Measurements from ENCODE around the gene RAB33B. TPM values are rescaled to one million over a fixed set of nuclear protein-coding genes. Genes with fewer than 3 reads are reported as not detected.

Gene RAB33B
- total RNA-seq, 4 donors from 2014 or later: 12.1 to 14.4 (median 14.1) TPM

DNA sequence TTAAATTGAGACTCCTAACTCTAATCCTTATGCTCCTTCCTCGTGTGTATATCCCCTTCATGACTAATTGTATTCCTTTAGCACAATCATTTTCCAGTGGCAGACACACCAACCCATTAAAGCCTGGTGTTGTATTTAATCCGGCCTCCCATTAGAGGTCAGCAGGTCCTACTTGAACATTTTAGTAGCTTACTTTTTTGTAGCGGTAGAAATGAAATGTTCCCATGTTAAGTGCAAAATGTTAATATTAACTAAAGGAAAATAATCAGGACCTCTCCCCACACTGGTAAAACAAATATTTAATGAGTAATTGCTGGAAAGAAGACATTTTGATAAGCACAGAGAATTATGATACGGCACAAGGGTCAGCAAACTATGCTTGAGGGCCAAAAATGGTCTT, 3.4 kb downstream of the RAB33B start:
- TF ChIP-seq, protein P1, sequence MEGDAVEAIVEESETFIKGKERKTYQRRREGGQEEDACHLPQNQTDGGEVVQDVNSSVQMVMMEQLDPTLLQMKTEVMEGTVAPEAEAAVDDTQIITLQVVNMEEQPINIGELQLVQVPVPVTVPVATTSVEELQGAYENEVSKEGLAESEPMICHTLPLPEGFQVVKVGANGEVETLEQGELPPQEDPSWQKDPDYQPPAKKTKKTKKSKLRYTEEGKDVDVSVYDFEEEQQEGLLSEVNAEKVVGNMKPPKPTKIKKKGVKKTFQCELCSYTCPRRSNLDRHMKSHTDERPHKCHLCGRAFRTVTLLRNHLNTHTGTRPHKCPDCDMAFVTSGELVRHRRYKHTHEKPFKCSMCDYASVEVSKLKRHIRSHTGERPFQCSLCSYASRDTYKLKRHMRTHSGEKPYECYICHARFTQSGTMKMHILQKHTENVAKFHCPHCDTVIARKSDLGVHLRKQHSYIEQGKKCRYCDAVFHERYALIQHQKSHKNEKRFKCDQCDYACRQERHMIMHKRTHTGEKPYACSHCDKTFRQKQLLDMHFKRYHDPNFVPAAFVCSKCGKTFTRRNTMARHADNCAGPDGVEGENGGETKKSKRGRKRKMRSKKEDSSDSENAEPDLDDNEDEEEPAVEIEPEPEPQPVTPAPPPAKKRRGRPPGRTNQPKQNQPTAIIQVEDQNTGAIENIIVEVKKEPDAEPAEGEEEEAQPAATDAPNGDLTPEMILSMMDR (IDR thresholded peaks at IDR 0.05; ENCODE audit: low read depth): no peak

DNA sequence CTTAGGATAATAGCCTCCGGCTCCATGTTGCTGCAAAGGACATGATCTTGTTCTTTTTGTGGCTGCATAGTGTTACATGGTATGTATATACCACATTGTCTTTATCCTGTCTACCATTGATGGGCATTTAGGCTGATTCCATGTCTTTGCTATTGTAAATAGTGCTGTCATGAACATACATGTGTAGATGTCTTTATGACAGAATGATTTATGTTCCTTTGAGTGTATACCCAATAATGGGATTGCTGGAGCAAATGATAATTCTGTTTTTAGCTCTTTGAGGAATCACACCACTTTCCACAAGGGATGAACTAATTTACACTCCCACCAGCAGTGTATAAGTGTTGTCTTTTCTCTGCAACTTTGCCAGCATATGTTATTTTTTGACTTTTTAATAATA, 4.6 kb downstream of the RAB33B start:
- TF ChIP-seq, protein P1 (IDR thresholded peaks at IDR 0.05; ENCODE audit: low read depth): no peak

DNA sequence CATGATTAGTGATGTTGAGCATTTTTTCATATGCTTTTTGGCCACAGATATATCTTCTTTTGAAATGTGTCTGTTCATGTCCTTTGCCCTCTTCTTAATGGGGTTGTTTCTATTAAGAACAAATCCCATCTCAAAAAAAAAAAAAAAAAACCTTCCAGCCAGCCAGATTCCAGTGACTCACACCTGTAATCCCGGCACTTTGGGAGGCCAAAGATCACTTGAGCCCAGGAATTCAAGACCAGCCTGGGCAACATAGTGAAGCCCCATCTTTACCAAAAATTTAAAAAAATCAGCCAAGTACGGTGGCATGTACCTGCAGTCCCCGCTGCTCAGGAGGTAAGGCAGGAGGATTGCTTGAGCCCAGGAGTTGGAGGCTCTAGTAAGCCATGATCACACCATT, 5.1 kb downstream of the RAB33B start:
- TF ChIP-seq, protein P1 (IDR thresholded peaks at IDR 0.05; ENCODE audit: low read depth): no peak

DNA sequence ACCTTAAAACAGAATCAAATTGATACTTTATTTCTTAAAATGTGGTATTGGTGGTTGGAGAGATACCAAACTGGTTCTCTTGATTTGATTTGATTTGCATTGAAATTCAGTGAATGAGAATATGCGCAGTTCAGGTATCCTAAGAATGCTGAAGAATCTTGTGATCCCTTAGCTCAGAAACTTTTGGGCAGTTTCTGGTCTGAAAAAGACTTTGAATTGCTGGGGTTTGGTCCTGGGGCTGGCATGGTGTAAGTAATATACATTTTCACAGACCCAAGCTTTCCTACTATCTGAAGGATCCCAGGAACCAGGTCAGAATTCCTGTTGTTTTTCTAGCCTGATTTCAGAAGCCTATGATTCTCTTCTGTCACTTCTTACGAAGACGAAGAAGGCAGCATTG, 6.6 kb downstream of the RAB33B start:
- TF ChIP-seq, protein P1 (IDR thresholded peaks at IDR 0.05; ENCODE audit: low read depth): no peak

DNA sequence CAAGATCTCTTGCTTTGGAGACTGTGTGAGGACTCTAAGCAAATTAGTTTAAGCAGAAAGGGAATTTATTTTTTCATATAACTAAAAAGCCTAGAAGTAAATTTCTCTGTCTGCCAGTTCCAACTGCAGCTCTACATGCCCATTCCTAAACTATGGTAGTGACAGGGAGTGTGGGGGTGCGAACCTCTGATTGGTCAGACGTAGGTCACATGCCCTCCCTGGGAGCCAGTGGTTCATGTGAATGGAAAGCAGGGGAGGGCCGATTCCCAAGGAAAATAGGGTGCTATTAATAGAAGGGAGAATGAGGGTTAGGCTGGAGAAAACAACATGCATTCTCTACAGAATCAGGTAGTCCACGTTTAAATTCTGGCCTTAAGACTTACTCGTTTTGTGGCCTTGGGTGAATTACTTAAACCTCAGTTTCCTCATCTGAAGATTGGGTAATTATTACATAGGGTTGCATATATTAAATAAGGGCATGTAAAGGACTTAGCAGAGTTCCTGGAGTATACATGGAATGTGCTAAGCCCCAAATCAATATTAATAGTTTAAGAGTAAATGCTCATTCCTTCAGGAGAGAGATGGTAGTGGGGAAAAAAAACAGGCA, 7.2 kb downstream of the RAB33B start:
- TF ChIP-seq, protein P1 (IDR thresholded peaks at IDR 0.05; ENCODE audit: low read depth): no peak

DNA sequence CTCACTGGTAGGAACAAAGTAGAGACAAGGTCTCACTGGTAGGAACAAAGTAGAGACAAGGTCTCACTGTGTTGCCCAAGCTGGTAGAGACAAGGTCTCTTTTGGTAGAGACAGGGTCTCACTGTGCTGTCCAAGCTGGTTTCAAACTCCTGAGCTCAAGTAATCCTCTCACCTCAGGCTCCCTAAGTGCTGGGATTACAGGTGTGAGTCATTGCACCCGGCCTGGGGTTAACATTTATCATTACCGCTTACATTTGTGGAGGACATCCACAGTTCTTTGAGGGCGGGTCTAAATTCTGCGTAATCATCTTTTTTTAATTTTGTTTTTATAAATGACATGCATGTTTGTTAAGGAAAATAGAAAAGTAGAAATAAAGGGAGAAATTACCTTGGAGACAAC, 12.0 kb downstream of the RAB33B start:
- TF ChIP-seq, protein P1 (IDR thresholded peaks at IDR 0.05; ENCODE audit: low read depth): no peak

DNA sequence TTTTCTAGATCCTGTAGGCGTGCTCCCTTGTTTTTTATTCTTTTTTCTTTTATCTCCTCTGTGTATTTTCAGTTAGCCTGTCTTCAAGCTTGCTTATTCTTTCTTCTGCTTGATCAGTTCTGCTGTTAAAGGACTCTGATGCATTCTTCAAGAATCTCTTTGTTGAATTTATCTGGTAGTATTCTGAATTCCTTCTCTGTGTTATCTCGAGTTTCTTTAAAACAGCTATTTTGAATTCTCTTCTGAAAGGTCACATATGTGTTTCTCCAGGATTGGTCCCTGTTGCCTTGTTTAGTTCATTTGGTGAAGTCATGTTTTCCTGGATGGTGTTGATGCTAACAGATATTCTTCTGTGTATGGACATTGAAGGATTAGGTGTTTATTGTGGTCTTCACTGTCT, 15.3 kb downstream of the RAB33B start:
- TF ChIP-seq, protein P1 (IDR thresholded peaks at IDR 0.05; ENCODE audit: low read depth): no peak

Measured in subcutaneous adipose tissue (tissue), 4 donors.